Measurements from ENCODE around the gene OR13F1.
"Not testable (repeated sequence)": the region's sequence is repeated elsewhere in the genome, so short reads cannot be mapped to it uniquely, and the experiment has no call there.

Gene OR13F1, protein sequence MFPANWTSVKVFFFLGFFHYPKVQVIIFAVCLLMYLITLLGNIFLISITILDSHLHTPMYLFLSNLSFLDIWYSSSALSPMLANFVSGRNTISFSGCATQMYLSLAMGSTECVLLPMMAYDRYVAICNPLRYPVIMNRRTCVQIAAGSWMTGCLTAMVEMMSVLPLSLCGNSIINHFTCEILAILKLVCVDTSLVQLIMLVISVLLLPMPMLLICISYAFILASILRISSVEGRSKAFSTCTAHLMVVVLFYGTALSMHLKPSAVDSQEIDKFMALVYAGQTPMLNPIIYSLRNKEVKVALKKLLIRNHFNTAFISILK

DNA sequence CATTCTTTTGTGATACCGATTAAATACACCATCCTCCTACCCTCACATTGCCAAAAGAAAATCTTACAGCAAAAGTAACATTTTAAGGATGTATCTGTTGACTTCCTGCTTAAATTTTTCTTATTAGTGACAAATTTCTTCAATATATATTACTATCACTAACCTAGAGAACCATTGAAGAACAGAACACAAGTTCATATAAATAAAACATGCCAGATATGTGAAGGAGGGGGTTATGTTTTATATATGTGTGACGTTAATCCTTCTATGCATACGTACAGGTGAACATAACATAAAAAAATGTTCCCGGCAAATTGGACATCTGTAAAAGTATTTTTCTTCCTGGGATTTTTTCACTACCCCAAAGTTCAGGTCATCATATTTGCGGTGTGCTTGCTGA lies at the start of gene OR13F1:
TSS of gene OR13F1 (plus strand) at position 301 of the 400 bp plus-strand sequence. CDS start at position 301, 0 bp downstream.
- no peak for DNase-seq

DNA sequence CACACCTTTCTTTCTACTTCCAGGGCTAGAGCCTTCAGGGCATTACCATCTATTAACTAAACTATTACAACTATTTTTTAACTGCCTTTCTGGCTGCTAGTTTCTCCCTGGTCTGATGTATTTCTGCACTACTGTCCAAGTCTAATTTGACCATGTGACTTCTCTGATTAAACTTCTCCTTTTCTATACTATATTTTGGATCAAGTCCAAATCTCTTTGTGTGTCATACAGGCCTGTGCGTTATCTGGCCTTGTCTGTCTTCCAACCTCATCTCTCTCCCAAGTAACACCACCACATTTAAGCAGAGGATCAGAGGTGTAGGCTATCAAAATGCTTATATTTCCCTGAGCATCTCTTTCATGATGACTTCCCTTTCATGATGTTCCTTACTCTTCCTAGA lies 47.2 kb upstream of the OR13F1 start:
- no peak for DNase-seq

DNA sequence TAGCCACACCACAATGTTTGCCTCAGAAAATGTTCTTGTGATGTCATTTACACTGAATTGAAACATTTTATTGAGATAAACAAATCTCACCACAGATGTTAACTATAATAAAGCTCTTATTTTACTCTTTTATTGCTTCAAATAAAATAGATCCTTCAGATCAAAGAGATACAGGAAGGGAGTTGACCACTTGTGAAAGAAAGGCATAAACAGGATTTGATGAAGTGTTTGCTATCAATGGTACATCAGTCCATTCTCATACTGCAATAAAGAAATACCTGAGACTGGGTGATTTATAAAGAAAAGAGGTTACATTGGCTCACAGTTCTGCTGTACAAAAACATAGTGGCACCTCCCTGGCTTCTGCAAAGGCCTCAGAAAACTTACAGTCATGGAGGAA lies 40.2 kb upstream of the OR13F1 start:
- no peak for DNase-seq

DNA sequence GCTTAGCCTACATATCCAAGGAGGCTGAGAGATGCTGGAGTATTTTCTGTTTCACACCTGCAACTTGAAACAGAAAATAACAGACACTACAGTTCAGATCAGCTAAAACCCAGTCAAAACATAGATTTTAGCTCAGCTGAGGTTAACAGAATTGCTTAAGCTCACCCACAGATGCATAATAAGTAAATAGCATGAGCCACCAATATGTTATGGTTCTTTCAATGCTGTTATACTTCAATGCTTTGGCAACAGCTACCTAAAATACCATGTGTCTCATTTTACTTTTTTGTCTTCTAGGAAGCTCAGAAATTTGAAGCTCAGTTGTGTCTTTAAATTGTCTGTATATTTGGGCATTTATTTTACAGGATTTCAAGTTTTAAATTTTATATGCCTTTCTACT lies 35.8 kb upstream of the OR13F1 start:
- DNase-seq, result no peak

DNA sequence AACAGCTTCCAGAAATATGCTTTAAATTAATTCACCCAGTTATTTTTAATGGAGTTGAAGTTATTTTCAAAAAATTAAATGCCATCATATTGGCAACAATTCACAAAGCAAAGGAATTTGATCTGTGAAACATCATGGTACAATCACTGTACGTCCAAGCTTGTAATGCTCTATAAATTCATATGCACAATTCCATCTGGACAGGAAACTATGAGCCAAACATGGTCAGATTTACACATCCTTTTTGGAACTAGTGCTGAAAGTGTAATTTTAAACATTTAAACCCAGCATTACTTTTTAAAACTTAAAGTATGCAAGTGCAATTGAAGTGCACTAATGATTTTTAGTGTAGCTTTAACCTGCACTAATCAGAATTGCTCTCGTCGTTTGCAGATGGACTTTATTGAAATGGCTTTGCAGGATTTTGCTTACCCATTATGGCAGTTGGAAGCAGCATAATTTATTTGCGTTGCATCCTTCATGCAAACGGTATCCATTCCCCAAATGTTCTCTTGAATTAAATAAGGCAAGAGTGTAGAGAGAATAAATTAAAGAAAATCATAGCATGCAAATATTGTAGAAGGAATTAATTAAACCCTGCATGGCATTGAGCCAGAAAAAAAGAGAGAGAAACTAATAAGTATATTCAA lies 21.0 kb upstream of the OR13F1 start:
- DNase-seq, result no peak

DNA sequence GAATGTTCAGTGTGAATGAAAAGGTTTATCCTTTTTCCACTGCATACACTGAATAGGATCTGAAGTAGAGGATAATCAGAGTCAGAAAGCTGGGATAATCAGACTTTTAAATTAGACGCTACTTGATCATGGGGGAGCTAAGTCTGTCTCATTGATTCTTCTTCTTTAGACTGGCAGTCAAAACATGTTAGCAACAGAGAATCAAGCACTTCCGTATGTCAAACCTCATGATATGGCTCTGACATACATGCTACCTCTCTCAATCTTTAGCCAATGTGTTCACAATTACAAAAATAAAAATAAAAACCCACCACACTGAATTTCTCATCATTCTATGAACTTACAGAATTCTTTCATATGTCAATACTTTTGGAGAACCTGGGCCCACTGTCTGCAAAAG lies 19.0 kb upstream of the OR13F1 start:
- DNase-seq, result no peak

DNA sequence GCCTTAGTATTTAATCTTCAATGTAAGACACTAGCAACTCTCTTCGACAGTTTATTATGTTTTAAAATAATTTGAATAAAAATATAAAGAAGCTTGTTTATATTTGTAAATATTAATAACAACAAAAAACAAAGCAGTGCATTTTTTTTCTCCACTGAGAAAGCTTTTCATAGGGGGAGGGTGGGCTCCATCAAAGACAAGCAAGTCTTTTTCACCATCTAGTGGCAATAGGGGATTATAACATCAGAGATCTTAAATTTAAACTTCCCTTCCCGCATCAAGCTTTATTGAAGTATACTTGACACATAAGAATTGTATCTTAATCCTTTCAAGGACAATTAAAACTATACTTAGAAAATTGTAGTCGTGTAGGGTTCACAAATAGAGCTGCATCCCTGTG lies 9.3 kb upstream of the OR13F1 start:
- DNase-seq, result no peak

DNA sequence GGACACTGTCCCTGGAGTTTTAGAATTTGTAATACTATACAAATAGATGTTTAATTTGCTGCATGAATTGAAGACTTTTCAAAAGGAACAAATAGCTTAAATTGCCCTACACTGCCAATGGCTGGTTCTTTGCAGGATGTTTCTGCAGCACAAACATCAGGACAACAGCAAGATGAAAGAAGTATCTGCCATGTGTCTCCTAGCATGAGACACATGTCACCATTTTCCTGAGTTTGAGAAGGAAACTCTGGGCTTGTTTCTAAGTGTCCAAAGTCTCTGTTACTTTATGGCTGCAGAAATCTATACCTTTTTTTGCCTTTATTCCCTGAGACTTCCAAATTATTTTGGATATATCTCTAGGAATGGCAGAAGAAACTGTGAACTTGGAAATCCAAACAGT lies 623 bp upstream of the OR13F1 start:
- no peak for DNase-seq

DNA sequence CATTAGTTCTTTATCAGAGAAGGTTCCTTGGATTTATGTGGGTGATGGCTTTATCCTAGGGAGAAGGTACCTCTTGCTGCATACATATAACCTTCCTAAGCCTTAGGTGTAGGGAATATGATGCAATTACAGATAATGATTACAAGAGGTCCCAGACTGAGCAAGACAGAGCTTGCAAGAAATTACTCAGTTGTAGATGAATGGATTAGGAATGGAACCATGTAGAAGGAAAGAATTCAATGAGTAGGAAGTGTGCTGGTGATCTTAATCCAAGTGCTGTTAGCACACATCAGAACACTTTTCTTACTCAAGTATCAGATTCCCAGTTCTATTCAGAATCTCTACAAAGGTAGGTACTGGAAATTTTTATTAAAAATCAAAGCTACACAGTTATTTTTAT lies 2.5 kb downstream of the OR13F1 start:
- DNase-seq, result no peak

DNA sequence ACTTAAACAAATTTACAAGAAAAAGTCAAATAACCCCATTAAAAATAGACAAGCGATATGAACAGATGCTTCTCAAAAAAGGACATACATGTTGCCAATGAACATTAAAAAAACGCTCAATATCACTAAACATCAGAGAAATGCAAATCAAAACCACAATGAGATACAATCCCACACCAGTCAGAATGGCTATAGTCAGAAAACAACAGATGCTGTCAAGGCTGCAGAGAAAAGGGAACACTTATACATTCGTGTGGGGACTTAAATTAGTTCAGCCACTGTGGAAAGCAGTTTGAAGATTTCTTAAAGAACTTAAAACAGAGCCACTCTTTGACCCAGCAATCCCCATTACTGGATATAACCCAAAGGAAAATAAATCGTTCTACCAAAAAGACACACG lies 10.8 kb downstream of the OR13F1 start:
- DNase-seq, result no peak

DNA sequence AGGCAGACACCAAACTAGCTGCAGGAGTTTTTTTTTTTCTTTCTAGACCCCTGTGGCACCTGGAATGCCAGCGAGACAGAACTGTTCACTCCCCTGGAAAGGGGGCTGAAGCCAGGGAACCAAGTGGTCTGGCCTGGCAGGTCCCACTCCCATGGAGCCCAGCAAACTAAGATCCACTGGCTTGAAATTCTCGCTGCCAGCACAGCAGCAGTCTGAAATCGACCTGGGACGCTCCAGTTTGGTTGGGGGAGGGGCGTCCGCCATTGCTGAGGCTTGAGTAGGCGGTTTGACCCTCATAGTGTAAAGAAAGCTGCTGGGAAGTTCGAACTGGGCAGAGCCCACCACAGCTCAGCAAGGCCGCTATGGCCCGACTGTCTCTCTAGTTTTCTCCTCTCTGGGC lies 16.2 kb downstream of the OR13F1 start:
- not testable (repeated sequence) for DNase-seq

DNA sequence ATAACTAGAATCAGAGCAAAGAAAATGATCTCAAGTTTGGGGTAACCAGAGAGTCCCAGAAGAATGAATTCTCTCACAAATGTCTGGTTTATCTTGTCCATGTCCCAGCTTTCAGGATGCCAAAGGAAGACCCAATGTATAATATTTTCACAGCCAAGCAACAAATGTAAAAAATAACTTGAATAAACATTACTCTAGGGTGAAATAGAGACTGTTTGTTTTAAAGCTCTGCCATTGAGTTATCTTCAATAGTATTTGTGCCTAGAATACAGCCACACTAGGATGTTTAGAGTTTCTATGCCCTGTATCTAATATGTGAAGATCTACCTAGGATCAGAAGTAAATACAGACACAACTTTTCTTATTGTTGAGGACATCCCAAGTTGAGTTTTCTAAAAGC lies 23.0 kb downstream of the OR13F1 start, which contains the start of gene OR13C4:
TSS of gene OR13C4 (minus strand) at position 101 of the 400 bp plus-strand sequence. CDS start at position 101, 0 bp downstream.
- DNase-seq, result no peak

DNA sequence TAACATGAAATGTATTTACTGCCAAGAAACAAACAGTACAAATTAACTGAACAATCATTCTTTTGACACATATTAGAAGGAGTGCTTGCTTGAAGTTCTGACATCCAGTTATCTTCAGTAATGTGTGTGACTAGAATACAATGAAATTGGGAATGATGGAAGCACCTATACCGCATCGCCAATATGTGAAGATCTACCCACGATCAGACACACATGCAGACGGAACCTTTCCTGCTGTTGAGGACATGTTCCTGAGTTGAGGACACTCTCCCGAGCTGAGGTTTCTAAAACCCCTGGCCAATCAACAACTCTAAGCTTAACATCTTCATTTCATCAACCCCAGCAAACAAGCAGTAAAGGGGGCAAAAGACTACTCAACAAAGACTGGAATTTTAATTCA lies 32.7 kb downstream of the OR13F1 start, which contains the start of gene OR13C3:
TSS of gene OR13C3 (minus strand) at position 101 of the 400 bp plus-strand sequence. CDS start 133 bp downstream, outside the sequence.
- DNase-seq, result no peak

DNA sequence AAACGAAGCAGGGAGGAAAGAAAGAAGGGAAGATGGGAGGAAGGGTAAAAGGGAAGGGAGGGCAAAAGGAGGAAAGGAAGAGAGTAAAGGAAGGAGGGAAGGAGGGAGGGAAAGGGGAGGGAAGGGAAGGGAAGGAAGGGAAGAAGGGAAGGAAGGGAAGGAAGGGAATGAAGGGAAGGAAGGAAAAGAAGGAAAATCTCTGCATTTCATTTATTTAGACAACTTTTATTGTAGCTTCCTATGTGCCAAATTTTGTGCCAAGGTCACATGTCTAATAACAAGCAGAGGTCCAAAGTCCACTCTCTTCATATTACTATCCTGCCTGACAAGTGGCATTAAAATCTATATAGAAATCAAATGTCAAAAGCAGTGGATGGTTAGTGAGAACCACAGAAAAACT lies 35.2 kb downstream of the OR13F1 start:
- no peak for DNase-seq

DNA sequence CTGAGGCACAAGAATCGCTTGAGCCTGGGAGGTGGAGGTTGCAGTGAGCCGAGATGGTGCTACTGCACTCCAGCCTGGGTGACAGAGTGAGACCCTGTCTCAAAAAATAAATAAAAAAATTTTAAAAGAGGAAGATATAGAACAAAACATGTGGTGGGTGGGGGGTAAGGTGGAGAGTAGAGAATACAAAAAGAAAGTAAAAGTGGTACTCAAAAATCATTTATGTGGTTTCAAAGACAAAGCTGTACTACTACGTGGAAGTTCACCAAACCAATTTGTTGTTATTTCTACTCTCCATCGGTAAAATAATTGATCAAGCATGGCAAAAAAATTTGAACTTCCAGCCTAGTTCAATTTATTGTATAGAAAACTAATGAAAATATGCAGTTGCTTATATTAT lies 40.6 kb downstream of the OR13F1 start:
- no peak for DNase-seq

DNA sequence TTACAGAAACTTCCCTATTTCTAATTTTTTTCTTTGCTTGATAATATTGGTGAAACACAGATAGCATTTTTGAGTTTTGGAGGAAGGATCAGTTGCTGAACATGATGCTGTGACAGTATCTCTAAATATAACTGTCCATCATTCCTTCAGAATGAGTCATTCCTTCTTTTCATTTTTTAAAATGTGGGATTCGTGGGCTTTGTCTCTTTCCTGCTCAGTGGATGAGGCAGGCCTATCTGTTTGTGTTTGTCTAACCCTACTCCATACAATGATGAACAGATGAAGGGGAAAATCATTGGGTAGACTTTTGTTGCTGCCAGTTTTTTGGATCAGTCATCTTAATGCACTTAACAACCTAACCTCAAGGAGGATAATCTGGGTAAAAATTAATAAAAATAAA lies 49.2 kb downstream of the OR13F1 start:
- no peak for DNase-seq
